ENCODE measurements around the gene CAMTA1.

CAMTA1 gene

GRCh38 chr1:7771823-7772299 lies 986.6 kb downstream of the CAMTA1 start:
- Histone ChIP-seq H3K9me3 (ENCODE audit: control insufficient read depth in 1 of 2, low read length in 2 of 2) (no peaks in the 10 kb centered on the region), H3K4me3 (ENCODE audit: low read depth in 1 of 2, low read length in 2 of 2) (peak overlapping the region; percentile 89 to 96), H3K27ac (ENCODE audit: low read length) (peak overlapping the region; percentile 67), H3K36me3 (ENCODE audit: control insufficient read depth in 1 of 2, insufficient read depth in 2 of 2, low read length in 2 of 2) (peaks cover under 1 to 9% of the 10 kb centered on the region in 2 donors), H3K27me3 (ENCODE audit: low read depth, low read length) (no peaks in the 10 kb centered on the region), H3K4me1 (ENCODE audit: control insufficient read depth in 1 of 2, insufficient read depth in 2 of 2, low read length in 2 of 2) (peaks cover 4 to 23% of the 10 kb centered on the region in 2 donors)

DNA sequence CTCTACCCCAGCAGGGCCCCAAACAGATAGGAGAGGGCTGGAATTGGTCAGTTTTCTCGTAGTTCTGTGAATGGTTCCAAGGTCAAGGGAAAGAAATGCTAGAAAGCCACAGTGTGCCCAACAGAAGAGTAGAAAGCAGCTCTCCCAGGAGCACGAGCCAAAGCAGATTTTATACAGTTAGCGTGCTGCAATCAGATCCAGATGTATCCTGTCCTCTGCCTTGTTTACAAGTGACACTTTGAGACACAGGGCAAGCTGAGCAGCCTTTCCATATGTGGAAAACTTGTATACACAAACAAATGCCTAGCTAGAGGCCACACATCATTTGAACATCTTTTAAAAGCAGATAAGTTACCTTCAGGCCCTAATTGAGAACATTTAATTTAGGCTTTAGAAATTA lies 992.3 kb downstream of the CAMTA1 start:
- Histone ChIP-seq H3K9me3 (ENCODE audit: control insufficient read depth in 1 of 2, low read length in 2 of 2) (no peaks in the 10 kb centered on the region), H3K27ac (ENCODE audit: low read length) (no peak overlapping the region), H3K4me1 (ENCODE audit: control insufficient read depth in 1 of 2, insufficient read depth in 2 of 2, low read length in 2 of 2) (peaks cover 0 to 14% of the 10 kb centered on the region in 2 donors), H3K27me3 (ENCODE audit: low read depth, low read length) (no peaks in the 10 kb centered on the region), H3K36me3 (ENCODE audit: control insufficient read depth in 1 of 2, insufficient read depth in 2 of 2, low read length in 2 of 2) (peaks cover 38 to 45% of the 10 kb centered on the region in 2 donors), H3K4me3 (ENCODE audit: low read depth in 1 of 2, low read length in 2 of 2) (no peak overlapping the region)

DNA sequence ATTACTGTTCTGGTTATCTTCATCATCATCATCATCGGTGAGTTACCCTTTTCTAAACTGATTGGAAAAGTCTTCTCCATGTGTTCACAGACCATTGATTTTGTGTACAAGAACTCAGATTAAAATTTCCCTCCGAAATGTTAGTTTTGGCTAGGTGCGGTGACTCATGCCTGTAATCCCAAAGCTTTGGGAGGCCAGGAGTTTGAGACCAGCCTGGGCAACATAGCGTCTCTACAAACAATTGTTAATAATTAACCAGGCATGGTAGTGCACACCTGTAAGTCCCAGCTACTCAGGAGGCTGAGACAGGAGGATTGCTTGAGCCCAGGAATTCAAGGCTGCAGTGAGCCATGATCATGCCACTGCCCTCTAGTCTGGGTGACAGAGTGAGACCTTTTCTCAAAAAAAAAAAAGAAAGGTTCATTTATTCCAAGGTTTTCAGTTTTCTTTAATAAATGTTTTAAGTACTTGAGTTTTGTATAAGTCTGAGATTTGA lies 992.9 kb downstream of the CAMTA1 start:
- no peak overlapping the region for H3K4me3 ChIP-seq (ENCODE audit: low read depth in 1 of 2, low read length in 2 of 2)
- no peak overlapping the region for H3K27ac ChIP-seq (ENCODE audit: low read length)
- H3K9me3 ChIP-seq (ENCODE audit: control insufficient read depth in 1 of 2, low read length in 2 of 2), result no peaks in the 10 kb centered on the region
- H3K36me3 ChIP-seq (ENCODE audit: control insufficient read depth in 1 of 2, insufficient read depth in 2 of 2, low read length in 2 of 2), result peaks cover 38 to 45% of the 10 kb centered on the region in 2 donors
- H3K27me3 ChIP-seq (ENCODE audit: low read depth, low read length), result no peaks in the 10 kb centered on the region
- H3K4me1 ChIP-seq (ENCODE audit: control insufficient read depth in 1 of 2, insufficient read depth in 2 of 2, low read length in 2 of 2), result peaks cover 0 to 14% of the 10 kb centered on the region in 2 donors

DNA sequence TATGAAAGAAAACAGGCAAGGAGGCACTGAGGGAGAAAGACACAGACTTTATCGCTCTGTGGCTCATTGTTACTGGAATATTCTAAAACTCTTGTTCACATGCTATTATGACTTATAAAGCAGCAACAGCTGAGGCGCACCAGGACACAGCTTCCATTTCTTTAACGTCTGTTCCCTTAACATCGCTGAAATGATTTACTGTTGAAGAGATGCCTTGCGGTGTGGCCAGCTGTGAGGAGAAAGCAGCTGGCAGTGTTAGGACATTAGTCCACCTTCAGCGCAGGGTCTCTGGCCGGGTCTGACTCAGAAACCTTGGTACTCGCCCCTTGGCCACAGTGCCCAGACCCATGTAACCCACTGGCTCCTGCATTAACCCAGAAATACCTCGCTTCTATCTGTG lies 995.7 kb downstream of the CAMTA1 start:
- peaks cover 38 to 45% of the 10 kb centered on the region in 2 donors for H3K36me3 ChIP-seq (ENCODE audit: control insufficient read depth in 1 of 2, insufficient read depth in 2 of 2, low read length in 2 of 2)
- peaks cover 0 to 28% of the 10 kb centered on the region in 2 donors for H3K4me1 ChIP-seq (ENCODE audit: control insufficient read depth in 1 of 2, insufficient read depth in 2 of 2, low read length in 2 of 2)
- no peaks in the 10 kb centered on the region for H3K9me3 ChIP-seq (ENCODE audit: control insufficient read depth in 1 of 2, low read length in 2 of 2)
- no peak overlapping the region for H3K27ac ChIP-seq (ENCODE audit: low read length)
- no peaks in the 10 kb centered on the region for H3K27me3 ChIP-seq (ENCODE audit: low read depth, low read length)
- H3K4me3 ChIP-seq (ENCODE audit: low read depth in 1 of 2, low read length in 2 of 2), result no peak overlapping the region

- Histone ChIP-seq H3K4me3 (ENCODE audit: low read depth in 1 of 2, low read length in 2 of 2) (no peak overlapping the region), H3K4me1 (ENCODE audit: control insufficient read depth in 1 of 2, insufficient read depth in 2 of 2, low read length in 2 of 2) (peaks cover 0 to 34% of the 10 kb centered on the region in 2 donors), H3K27ac (ENCODE audit: low read length) (no peak overlapping the region), H3K27me3 (ENCODE audit: low read depth, low read length) (no peaks in the 10 kb centered on the region), H3K9me3 (ENCODE audit: control insufficient read depth in 1 of 2, low read length in 2 of 2) (no peaks in the 10 kb centered on the region), H3K36me3 (ENCODE audit: control insufficient read depth in 1 of 2, insufficient read depth in 2 of 2, low read length in 2 of 2) (peaks cover 38 to 47% of the 10 kb centered on the region in 2 donors)
Measured at GRCh38 chr1:7781501-7781900, 996.2 kb downstream of the CAMTA1 start.

DNA sequence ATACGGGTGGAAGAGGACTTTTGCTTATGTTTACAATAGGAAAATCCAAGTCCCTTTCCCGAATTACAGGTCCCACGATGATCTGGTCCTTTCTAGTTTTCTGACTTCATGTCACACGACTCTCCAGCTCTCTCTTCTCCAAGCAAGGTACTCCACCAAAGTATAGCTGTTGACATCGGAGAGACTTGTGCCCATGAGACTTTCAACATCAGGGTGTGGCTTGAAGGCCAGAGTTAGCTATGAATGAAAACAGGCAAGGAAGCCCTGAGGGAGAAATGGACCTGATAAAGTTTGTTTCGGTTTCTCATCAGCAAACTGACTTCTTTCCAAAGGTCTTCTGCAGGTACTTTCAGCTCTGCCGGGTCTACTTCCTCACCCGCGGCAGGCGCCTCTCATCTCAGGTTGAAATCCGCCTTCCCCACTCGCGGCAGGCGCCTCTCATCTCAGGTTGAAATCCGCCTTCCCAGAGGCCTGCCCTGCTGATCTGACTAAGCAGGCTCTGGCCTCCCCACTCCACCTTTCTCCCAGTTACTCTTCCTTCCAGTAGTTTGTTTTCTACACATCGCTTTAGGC lies 996.8 kb downstream of the CAMTA1 start:
- Histone ChIP-seq H3K36me3 (ENCODE audit: control insufficient read depth in 1 of 2, insufficient read depth in 2 of 2, low read length in 2 of 2) (peaks cover 36 to 45% of the 10 kb centered on the region in 2 donors), H3K4me3 (ENCODE audit: low read depth in 1 of 2, low read length in 2 of 2) (peak overlapping the region in 1 of 2 donors; percentile 13), H3K4me1 (ENCODE audit: control insufficient read depth in 1 of 2, insufficient read depth in 2 of 2, low read length in 2 of 2) (peaks cover 0 to 38% of the 10 kb centered on the region in 2 donors), H3K27me3 (ENCODE audit: low read depth, low read length) (no peaks in the 10 kb centered on the region), H3K27ac (ENCODE audit: low read length) (peak overlapping the region; percentile 54), H3K9me3 (ENCODE audit: control insufficient read depth in 1 of 2, low read length in 2 of 2) (no peaks in the 10 kb centered on the region)

DNA sequence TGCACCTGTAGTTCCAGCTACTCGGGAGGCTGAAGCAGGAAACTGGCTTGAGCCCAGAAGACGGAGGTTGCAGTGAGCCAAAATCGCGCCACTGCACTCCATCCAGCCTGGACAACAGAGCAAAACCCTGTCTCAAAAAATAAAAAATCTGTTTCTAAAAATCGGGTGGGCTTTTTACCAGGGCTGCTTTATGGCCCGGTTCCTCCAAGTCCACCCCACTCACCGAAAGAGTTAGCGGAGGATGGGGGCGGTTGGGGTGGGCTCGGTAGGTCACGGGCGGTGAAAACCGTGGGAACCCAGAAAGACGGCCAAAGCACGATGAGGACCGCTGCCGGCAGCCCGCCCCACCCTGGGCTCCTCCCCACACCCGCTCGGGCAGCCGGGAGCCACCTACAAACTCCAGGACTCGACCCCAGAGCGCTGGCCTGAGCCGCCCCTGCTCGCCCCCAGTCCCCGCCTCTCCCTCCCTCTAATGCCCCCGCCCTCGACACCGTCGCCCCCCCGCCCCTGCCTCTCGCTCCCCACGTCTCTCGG lies 998.0 kb downstream of the CAMTA1 start:
- H3K9me3 ChIP-seq (ENCODE audit: control insufficient read depth in 1 of 2, low read length in 2 of 2), result no peaks in the 10 kb centered on the region
- H3K4me1 ChIP-seq (ENCODE audit: control insufficient read depth in 1 of 2, insufficient read depth in 2 of 2, low read length in 2 of 2), result peaks cover 0 to 40% of the 10 kb centered on the region in 2 donors
- no peaks in the 10 kb centered on the region for H3K27me3 ChIP-seq (ENCODE audit: low read depth, low read length)
- peak overlapping the region; percentile 13 to 60 for H3K4me3 ChIP-seq (ENCODE audit: low read depth in 1 of 2, low read length in 2 of 2)
- no peak overlapping the region for H3K27ac ChIP-seq (ENCODE audit: low read length)
- peaks cover 28 to 38% of the 10 kb centered on the region in 2 donors for H3K36me3 ChIP-seq (ENCODE audit: control insufficient read depth in 1 of 2, insufficient read depth in 2 of 2, low read length in 2 of 2)

DNA sequence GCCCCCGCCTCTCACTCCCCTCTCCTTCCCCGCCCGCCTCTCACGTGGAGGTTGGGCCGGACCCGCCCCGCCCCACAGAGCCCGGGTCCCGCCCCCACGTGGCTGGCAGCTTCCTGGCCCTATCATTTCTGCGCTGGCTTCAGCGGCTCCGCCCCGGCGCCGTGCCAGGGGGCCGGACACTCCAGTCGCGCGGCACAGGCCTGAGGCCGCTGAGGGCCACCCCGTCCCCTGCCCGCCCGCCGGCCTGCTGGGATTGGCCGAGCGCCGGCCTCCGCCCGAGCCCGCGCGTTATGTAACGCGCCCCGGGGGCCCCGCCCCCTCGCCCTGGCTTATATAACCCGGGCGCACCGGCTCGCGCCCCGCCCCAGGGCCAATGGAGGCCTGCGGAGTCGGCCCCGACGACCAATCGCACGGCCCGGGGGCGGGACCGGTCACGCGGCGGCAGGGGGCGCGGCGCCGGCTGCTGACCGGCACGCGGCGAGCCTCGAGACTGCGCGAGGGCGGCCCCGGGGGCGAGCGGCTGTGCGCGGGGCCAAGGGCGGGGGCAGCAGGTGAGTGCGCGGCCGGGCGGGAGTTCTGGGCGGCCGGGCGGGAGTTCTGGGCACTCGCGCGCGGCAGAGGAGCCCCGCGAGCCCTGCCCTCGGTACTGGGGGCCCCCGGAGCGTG lies 998.7 kb downstream of the CAMTA1 start, which contains the start of gene PER3:
Gene PER3 (plus strand): TSS at position 466 of the 666 bp plus-strand sequence. CDS start 587 bp downstream, outside the sequence.
- Histone ChIP-seq H3K36me3 (ENCODE audit: control insufficient read depth in 1 of 2, insufficient read depth in 2 of 2, low read length in 2 of 2) (peaks cover 25 to 38% of the 10 kb centered on the region in 2 donors), H3K27ac (ENCODE audit: low read length) (no peak within 1 kb of the TSS), H3K27me3 (ENCODE audit: low read depth, low read length) (no peaks in the 10 kb centered on the region), H3K4me3 (ENCODE audit: low read depth in 1 of 2, low read length in 2 of 2) (peak within 1 kb of the TSS; percentile 55 to 78), H3K9me3 (ENCODE audit: control insufficient read depth in 1 of 2, low read length in 2 of 2) (no peaks in the 10 kb centered on the region), H3K4me1 (ENCODE audit: control insufficient read depth in 1 of 2, insufficient read depth in 2 of 2, low read length in 2 of 2) (peaks cover 0 to 43% of the 10 kb centered on the region in 2 donors)

DNA sequence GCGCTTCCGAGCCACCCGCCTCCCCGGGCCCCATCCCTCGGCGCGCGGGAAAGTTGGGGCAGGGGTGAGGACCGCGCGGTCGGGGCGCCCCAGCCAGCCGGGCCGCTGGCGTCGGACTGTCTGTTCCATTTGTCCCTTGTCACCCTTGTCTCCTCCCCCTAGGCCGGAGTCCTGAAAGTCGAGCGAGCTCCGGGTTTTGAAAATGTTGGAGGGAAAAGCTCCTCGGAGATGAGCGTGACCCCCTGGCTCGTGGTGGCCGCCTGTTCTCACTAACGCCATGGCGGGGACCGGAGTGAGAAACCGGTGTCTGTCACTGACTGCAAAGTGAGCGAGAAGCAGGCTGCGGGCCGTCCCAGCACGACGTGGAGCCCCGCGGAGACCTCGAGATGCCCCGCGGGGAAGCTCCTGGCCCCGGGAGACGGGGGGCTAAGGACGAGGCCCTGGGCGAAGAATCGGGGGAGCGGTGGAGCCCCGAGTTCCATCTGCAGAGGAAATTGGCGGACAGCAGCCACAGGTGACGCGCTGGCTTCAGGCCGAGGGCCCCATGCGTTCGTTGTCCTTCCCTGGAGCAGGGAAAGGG lies 999.3 kb downstream of the CAMTA1 start:
- Histone ChIP-seq H3K9me3 (ENCODE audit: control insufficient read depth in 1 of 2, low read length in 2 of 2) (no peaks in the 10 kb centered on the region), H3K4me3 (ENCODE audit: low read depth in 1 of 2, low read length in 2 of 2) (peak overlapping the region; percentile 55 to 78), H3K4me1 (ENCODE audit: control insufficient read depth in 1 of 2, insufficient read depth in 2 of 2, low read length in 2 of 2) (peaks cover 0 to 43% of the 10 kb centered on the region in 2 donors), H3K27me3 (ENCODE audit: low read depth, low read length) (no peaks in the 10 kb centered on the region), H3K27ac (ENCODE audit: low read length) (no peak overlapping the region), H3K36me3 (ENCODE audit: control insufficient read depth in 1 of 2, insufficient read depth in 2 of 2, low read length in 2 of 2) (peaks cover 20 to 39% of the 10 kb centered on the region in 2 donors)

GRCh38 chr1:7785108-7785507 lies 999.9 kb downstream of the CAMTA1 start:
- peak overlapping the region; percentile 55 to 78 for H3K4me3 ChIP-seq (ENCODE audit: low read depth in 1 of 2, low read length in 2 of 2)
- no peaks in the 10 kb centered on the region for H3K27me3 ChIP-seq (ENCODE audit: low read depth, low read length)
- H3K36me3 ChIP-seq (ENCODE audit: control insufficient read depth in 1 of 2, insufficient read depth in 2 of 2, low read length in 2 of 2), result peaks cover 15 to 39% of the 10 kb centered on the region in 2 donors
- H3K4me1 ChIP-seq (ENCODE audit: control insufficient read depth in 1 of 2, insufficient read depth in 2 of 2, low read length in 2 of 2), result peaks cover 0 to 43% of the 10 kb centered on the region in 2 donors
- H3K9me3 ChIP-seq (ENCODE audit: control insufficient read depth in 1 of 2, low read length in 2 of 2), result no peaks in the 10 kb centered on the region
- no peak overlapping the region for H3K27ac ChIP-seq (ENCODE audit: low read length)

- Histone ChIP-seq H3K4me1 (ENCODE audit: control insufficient read depth in 1 of 2, insufficient read depth in 2 of 2, low read length in 2 of 2) (peaks cover 0 to 38% of the 10 kb centered on the region in 2 donors), H3K9me3 (ENCODE audit: control insufficient read depth in 1 of 2, low read length in 2 of 2) (no peaks in the 10 kb centered on the region), H3K27me3 (ENCODE audit: low read depth, low read length) (no peaks in the 10 kb centered on the region), H3K4me3 (ENCODE audit: low read depth in 1 of 2, low read length in 2 of 2) (peak overlapping the region in 1 of 2 donors; percentile 17), H3K36me3 (ENCODE audit: control insufficient read depth in 1 of 2, insufficient read depth in 2 of 2, low read length in 2 of 2) (peaks cover 12 to 43% of the 10 kb centered on the region in 2 donors), H3K27ac (ENCODE audit: low read length) (no peak overlapping the region)
Measured at GRCh38 chr1:7786795-7787194, 1001.5 kb downstream of the CAMTA1 start.

Measured in muscle layer of duodenum (tissue), 2 donors.